ENCODE measurements around the gene GLG1.

DNA sequence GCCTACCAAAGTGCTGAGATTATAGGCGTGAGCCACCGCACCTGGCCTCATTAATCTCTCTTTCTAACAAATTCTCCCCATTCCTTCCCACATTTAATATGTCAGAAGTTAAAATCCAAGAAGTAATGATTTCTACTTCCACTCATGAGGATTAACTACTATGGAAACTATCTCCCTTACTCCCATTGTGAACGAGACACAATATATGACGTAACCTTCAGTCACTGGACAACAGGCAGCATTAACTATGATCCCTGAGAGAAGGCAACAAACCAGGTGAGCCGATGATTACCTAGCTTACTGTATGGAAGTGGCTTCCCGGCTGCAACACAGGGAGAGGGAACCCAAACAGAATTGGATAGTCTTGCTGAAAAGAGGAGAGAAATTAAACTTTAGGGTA is 20.0 kb downstream of the GLG1 start:
- TF ChIP-seq EZH2 (IDR thresholded peaks at IDR 0.05; ENCODE audit: borderline replicate concordance): no peak
- TF ChIP-seq, protein P1, sequence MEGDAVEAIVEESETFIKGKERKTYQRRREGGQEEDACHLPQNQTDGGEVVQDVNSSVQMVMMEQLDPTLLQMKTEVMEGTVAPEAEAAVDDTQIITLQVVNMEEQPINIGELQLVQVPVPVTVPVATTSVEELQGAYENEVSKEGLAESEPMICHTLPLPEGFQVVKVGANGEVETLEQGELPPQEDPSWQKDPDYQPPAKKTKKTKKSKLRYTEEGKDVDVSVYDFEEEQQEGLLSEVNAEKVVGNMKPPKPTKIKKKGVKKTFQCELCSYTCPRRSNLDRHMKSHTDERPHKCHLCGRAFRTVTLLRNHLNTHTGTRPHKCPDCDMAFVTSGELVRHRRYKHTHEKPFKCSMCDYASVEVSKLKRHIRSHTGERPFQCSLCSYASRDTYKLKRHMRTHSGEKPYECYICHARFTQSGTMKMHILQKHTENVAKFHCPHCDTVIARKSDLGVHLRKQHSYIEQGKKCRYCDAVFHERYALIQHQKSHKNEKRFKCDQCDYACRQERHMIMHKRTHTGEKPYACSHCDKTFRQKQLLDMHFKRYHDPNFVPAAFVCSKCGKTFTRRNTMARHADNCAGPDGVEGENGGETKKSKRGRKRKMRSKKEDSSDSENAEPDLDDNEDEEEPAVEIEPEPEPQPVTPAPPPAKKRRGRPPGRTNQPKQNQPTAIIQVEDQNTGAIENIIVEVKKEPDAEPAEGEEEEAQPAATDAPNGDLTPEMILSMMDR (IDR thresholded peaks at IDR 0.05; ENCODE audit: poor library complexity): no peak
- TF ChIP-seq EZH2phosphoT487 (IDR thresholded peaks at IDR 0.05; ENCODE audit: low read depth, severe bottlenecking, unreplicated experiment): no peak
